Gastrocnemius medialis (tissue), 4 donors: Measurements from ENCODE around the gene SGCA.

Experiments used
- CTCF ChIP-seq, 5 experiments: fragments of 450-650 bp in 3 of 5; fragments of 200-600 bp in 2 of 5; sonication (generic) in 2 of 5; IDR thresholded peaks in 4 of 5; conservative IDR thresholded peaks in 1 of 5; 1 replicate in 4 of 5; 2 replicates in 1 of 5; pipeline ENCODE4 v1.5.1; 2016 to 2019; ENCODE audit warnings: antibody characterized with exemption in 5 of 5, mild to moderate bottlenecking in 3 of 5, moderate library complexity in 3 of 5
- POLR2A ChIP-seq, 2 donors: fragments of 450-650 bp; IDR thresholded peaks; one replicate each; pipeline ENCODE4 v1.6.1; 2017; ENCODE audit warnings: antibody characterized with exemption in 2 of 2, mild to moderate bottlenecking in 2 of 2, moderate library complexity in 2 of 2

DNA sequence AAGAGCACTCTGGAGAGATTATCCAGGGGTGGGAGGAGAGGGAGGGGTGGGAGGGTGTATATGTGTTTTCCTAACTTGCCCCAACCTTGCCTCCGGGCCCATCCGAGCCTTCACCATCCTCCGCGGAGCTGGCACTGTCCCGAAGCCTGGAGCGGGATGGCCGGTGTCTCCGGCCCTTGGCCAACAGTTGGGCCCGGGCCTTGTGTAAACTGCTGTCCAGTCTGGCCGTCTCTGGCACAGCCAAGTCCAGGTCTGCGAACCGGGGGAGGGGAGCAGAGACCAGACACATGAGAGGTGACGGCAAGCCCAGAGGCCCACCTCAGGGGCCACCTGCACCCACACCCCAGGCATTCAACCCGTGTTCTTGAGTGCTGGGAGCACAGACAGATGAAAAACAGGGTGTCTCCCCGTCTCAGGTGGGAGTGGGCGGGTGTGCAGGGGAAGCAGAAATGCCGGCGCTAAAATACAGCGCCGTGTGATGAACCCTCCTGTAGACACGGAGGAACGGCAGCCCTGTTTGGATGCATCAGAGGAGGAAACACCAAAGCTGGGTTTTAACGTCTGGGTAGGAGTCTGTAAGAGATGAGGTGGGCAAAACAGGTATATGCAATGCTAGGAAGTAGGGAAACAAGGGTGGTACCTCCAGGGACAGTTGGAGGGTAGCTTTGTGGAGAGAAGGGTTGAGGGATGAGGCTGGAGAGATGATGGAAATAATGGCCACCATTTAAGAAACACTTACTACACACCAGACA is 47.6 kb upstream of the SGCA start:
- TF ChIP-seq CTCF (IDR thresholded peaks at IDR 0.05 in 4 of 5, conservative IDR thresholded peaks at IDR 0.05 in 1 of 5), result no peak
- no peak for TF ChIP-seq POLR2A (IDR thresholded peaks at IDR 0.05)
